Parathyroid adenoma (tissue), 2 donors: ENCODE measurements around the gene SPN.
"Not testable (repeated sequence)": the region's sequence is repeated elsewhere in the genome, so short reads cannot be mapped to it uniquely, and the experiment has no call there.

Source experiments
- H2AFZ ChIP-seq: fragments of 300-600 bp; sonication (generic); one replicate; pipeline ENCODE4 v1.7.0; 2017; ENCODE audit warnings: antibody characterized with exemption, mild to moderate bottlenecking
- H3K27ac ChIP-seq: fragments of 300-600 bp; sonication (generic); one replicate; pipeline ENCODE4 v1.7.0; 2017
- H3K27me3 ChIP-seq: fragments of 300-600 bp; sonication (generic); one replicate; pipeline ENCODE4 v1.7.0; 2017; ENCODE audit warnings: low read length; ENCODE audit not compliant: control insufficient read depth, insufficient read depth
- H3K36me3 ChIP-seq: fragments of 300-600 bp; sonication (generic); one replicate; pipeline ENCODE4 v1.7.0; 2017; ENCODE audit warnings: low read length; ENCODE audit not compliant: control insufficient read depth, insufficient read depth
- H3K4me1 ChIP-seq: fragments of 300-600 bp; sonication (generic); one replicate; pipeline ENCODE4 v1.7.0; 2017; ENCODE audit warnings: control low read depth
- H3K4me2 ChIP-seq: fragments of 300-600 bp; sonication (generic); one replicate; pipeline ENCODE4 v1.7.0; 2017; ENCODE audit warnings: low read length
- H3K4me3 ChIP-seq: fragments of 300-600 bp; sonication (generic); one replicate; pipeline ENCODE4 v1.7.0; 2017; ENCODE audit warnings: low read depth, low read length
- H3K79me2 ChIP-seq: fragments of 300-600 bp; sonication (generic); one replicate; pipeline ENCODE4 v1.7.0; 2017; ENCODE audit warnings: control low read depth
- H3K9ac ChIP-seq: fragments of 300-600 bp; sonication (generic); one replicate; pipeline ENCODE4 v1.7.0; 2017; ENCODE audit warnings: mild to moderate bottlenecking
- H3K9me3 ChIP-seq: fragments of 300-600 bp; sonication (generic); one replicate; pipeline ENCODE4 v1.7.0; 2017; ENCODE audit warnings: low read length; ENCODE audit not compliant: control insufficient read depth
- TF ChIP-seq, protein P1 (sequence below): fragments of 300-600 bp; sonication (generic); IDR thresholded peaks from one replicate; pipeline ENCODE4 v1.7.0; 2017; ENCODE audit warnings: antibody characterized with exemption, mild to moderate bottlenecking
- donor health status: primary hyperparathyroidism.

The SPN gene

GRCh38 chr16:29686740-29687332 lies 23.8 kb downstream of the SPN start:
- Histone ChIP-seq H3K36me3 (no peaks in the 10 kb centered on the region), H3K9me3 (no peaks in the 10 kb centered on the region), H3K4me3 (no peak overlapping the region), H2AFZ (no peak overlapping the region), H3K79me2 (peaks cover 4% of the 10 kb centered on the region), H3K9ac (no peak overlapping the region), H3K4me2 (no peak overlapping the region), H3K27ac (no peak overlapping the region), H3K4me1 (no peaks in the 10 kb centered on the region), H3K27me3 (no peaks in the 10 kb centered on the region)
- TF ChIP-seq, protein P1, sequence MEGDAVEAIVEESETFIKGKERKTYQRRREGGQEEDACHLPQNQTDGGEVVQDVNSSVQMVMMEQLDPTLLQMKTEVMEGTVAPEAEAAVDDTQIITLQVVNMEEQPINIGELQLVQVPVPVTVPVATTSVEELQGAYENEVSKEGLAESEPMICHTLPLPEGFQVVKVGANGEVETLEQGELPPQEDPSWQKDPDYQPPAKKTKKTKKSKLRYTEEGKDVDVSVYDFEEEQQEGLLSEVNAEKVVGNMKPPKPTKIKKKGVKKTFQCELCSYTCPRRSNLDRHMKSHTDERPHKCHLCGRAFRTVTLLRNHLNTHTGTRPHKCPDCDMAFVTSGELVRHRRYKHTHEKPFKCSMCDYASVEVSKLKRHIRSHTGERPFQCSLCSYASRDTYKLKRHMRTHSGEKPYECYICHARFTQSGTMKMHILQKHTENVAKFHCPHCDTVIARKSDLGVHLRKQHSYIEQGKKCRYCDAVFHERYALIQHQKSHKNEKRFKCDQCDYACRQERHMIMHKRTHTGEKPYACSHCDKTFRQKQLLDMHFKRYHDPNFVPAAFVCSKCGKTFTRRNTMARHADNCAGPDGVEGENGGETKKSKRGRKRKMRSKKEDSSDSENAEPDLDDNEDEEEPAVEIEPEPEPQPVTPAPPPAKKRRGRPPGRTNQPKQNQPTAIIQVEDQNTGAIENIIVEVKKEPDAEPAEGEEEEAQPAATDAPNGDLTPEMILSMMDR, result no peak

GRCh38 chr16:29687755-29688154 lies 24.7 kb downstream of the SPN start:
- no peak overlapping the region for H3K9ac ChIP-seq
- no peak overlapping the region for H3K27ac ChIP-seq

DNA sequence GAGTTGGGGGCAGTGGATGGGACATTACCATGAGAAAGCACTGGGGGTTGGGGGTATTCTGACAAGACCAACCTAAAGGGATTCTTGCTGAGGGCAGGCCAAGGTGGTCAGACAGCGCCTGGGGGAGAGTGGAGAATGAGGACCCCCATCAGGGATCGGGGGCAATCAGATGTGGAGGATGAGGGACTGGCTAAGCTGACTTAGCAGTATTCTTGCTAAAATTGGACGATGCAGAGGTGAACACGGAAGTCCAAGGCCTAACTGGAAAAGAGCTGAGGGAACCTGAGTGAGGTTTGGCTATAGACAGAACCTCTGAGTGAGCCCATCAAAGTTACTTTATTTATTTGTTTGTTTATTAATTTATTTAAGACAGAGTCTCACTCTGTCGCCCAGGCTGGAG lies 25.1 kb downstream of the SPN start:
- H3K36me3 ChIP-seq, result no peaks in the 10 kb centered on the region
- H3K9ac ChIP-seq, result no peak overlapping the region
- H3K79me2 ChIP-seq, result peaks cover 4% of the 10 kb centered on the region
- H3K27ac ChIP-seq, result no peak overlapping the region
- no peaks in the 10 kb centered on the region for H3K9me3 ChIP-seq
- no peaks in the 10 kb centered on the region for H3K27me3 ChIP-seq
- TF ChIP-seq, protein P1, result no peak
- no peak overlapping the region for H3K4me3 ChIP-seq
- H2AFZ ChIP-seq, result no peak overlapping the region
- H3K4me2 ChIP-seq, result no peak overlapping the region
- H3K4me1 ChIP-seq, result no peaks in the 10 kb centered on the region

More at GRCh38 chr16:29687755-29688154, 24.7 kb downstream of the SPN start:
- Histone ChIP-seq H3K79me2 (peaks cover 4% of the 10 kb centered on the region), H2AFZ (no peak overlapping the region), H3K36me3 (no peaks in the 10 kb centered on the region), H3K27me3 (no peaks in the 10 kb centered on the region), H3K9me3 (no peaks in the 10 kb centered on the region), H3K4me1 (no peaks in the 10 kb centered on the region), H3K4me3 (no peak overlapping the region), H3K4me2 (no peak overlapping the region)
- TF ChIP-seq, protein P1, result no peak

GRCh38 chr16:29689490-29690351 lies 26.7 kb downstream of the SPN start:
- H3K4me3 ChIP-seq, result not testable (repeated sequence)

GRCh38 chr16:29692606-29693005 lies 29.6 kb downstream of the SPN start:
- H3K9me3 ChIP-seq, H3K79me2 ChIP-seq, H3K9ac ChIP-seq, H3K27me3 ChIP-seq, H3K4me1 ChIP-seq, H2AFZ ChIP-seq, H3K4me2 ChIP-seq, H3K4me3 ChIP-seq, H3K27ac ChIP-seq, H3K36me3 ChIP-seq: not testable (repeated sequence)

More at GRCh38 chr16:29689490-29690351, 26.7 kb downstream of the SPN start:
- not testable (repeated sequence) for H3K27me3 ChIP-seq, H3K27ac ChIP-seq, H3K9me3 ChIP-seq, H3K79me2 ChIP-seq, H3K4me2 ChIP-seq, H3K36me3 ChIP-seq, H3K9ac ChIP-seq, H2AFZ ChIP-seq, H3K4me1 ChIP-seq
